ENCODE data around the gene KDM5B. TPM values are rescaled to one million over a fixed set of nuclear protein-coding genes. Genes with fewer than 3 reads are reported as not detected.

Gene KDM5B
- total and polyA plus RNA-seq, 2 experiments from 2014 or later, result 175 to 202 TPM

GRCh38 chr1:202812176-202813026 is 4.2 kb upstream of the KDM5B start (continued):
- TF ChIP-seq, protein P1, sequence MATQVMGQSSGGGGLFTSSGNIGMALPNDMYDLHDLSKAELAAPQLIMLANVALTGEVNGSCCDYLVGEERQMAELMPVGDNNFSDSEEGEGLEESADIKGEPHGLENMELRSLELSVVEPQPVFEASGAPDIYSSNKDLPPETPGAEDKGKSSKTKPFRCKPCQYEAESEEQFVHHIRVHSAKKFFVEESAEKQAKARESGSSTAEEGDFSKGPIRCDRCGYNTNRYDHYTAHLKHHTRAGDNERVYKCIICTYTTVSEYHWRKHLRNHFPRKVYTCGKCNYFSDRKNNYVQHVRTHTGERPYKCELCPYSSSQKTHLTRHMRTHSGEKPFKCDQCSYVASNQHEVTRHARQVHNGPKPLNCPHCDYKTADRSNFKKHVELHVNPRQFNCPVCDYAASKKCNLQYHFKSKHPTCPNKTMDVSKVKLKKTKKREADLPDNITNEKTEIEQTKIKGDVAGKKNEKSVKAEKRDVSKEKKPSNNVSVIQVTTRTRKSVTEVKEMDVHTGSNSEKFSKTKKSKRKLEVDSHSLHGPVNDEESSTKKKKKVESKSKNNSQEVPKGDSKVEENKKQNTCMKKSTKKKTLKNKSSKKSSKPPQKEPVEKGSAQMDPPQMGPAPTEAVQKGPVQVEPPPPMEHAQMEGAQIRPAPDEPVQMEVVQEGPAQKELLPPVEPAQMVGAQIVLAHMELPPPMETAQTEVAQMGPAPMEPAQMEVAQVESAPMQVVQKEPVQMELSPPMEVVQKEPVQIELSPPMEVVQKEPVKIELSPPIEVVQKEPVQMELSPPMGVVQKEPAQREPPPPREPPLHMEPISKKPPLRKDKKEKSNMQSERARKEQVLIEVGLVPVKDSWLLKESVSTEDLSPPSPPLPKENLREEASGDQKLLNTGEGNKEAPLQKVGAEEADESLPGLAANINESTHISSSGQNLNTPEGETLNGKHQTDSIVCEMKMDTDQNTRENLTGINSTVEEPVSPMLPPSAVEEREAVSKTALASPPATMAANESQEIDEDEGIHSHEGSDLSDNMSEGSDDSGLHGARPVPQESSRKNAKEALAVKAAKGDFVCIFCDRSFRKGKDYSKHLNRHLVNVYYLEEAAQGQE (IDR thresholded peaks at IDR 0.05; ENCODE audit: unreplicated experiment), result no peak
- no peak for TF ChIP-seq JUNB (IDR thresholded peaks at IDR 0.05; ENCODE audit: unreplicated experiment)
- TF ChIP-seq NANOG (IDR thresholded peaks at IDR 0.05; ENCODE audit: borderline replicate concordance), result no peak

DNA sequence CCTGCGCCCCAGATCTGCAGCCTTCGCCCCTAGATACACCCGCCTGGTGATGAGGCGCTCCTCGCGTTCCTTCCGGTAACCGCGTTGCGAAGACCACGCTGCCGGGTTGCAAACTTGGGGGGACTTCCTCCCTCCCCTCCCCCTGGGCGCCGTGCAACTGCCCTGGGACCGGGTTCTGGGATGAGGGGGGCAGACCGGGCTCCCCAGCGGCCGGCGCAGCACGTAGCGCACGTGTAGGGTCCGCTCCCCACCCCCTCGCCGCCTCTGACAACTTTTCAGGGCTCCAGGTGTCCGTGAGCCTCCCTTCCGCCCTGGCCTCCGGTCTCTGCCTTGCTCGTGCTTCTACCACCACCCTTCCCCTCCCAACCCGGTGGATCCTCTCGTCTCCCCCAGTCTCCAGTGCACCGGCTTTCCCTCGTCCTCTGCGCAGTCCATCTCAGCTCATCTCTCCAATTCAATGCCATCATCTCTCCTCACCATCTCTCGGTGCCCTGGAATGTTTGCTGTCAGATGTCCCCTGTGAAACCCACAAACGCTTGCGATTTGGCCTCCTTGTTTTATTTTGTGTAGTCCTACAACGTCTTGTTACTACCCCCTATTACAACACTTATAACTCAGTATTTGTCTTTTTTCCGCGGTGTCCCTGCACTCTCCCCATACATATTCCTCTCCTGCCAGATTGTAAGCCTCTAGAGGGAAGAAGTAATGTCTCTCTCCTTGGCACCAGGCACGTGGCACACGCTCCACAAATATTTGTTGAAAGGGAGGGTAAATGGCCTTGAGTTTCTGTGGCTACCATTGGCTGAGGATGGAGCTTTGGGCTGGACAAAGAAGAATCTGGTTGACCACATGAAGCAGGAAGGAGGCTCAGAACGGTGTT is 3.3 kb upstream of the KDM5B start:
- Mint-ChIP-seq H3K9me3 (no peaks in the 10 kb centered on the region), H3K27ac (peak overlapping the region; percentile 96), H3K27me3 (ENCODE audit: insufficient read depth, low read depth, poor library complexity) (peaks cover 15% of the 10 kb centered on the region), H3K4me1 (peaks cover 35% of the 10 kb centered on the region), H3K4me3 (peak overlapping the region; percentile 78), H3K36me3 (ENCODE audit: low read depth) (no peaks in the 10 kb centered on the region; the same call in 2 of the 3 replicates)
- Histone ChIP-seq H3K9me2 (ENCODE audit: insufficient read depth) (no peaks in the 10 kb centered on the region; the same call in 1 of the 2 replicates), H3K27ac (ENCODE audit: low read depth) (peak overlapping the region; percentile 84), H3K4me2 (peak overlapping the region; percentile 82), H3F3A (replicated peaks; ENCODE audit: low read depth) (peaks cover 8% of the 10 kb centered on the region; the same call in 1 of the 2 replicates), H3K36me3 (ENCODE audit: insufficient read depth) (no peaks in the 10 kb centered on the region), H3K27me3 (ENCODE audit: insufficient read depth) (peaks cover 18% of the 10 kb centered on the region), H2AFZ (peak overlapping the region; percentile 80), H4K20me1 (replicated peaks; ENCODE audit: insufficient read depth) (no peaks in the 10 kb centered on the region), H3K4me1 (ENCODE audit: insufficient read depth) (peaks cover 30% of the 10 kb centered on the region), H3K4me3 (peak overlapping the region; percentile 66), H3K79me2 (replicated peaks; ENCODE audit: insufficient read depth) (peaks cover 24% of the 10 kb centered on the region)
- peak; percentile 67 for DNase-seq (ENCODE audit: low spot score)
- TF ChIP-seq ZNF114 (CRISPR knock-in tag; IDR thresholded peaks at IDR 0.05) (no peak), CTCF (conservative IDR thresholded peaks at IDR 0.05; ENCODE audit: low read depth in 2 of 2) (no peak), CREB1 (CRISPR knock-in tag; IDR thresholded peaks at IDR 0.05; ENCODE audit: low read depth) (peak; percentile 6; the same call in 1 of the 2 replicates), JUNB (IDR thresholded peaks at IDR 0.05; ENCODE audit: unreplicated experiment) (no peak)
- TF ChIP-seq, protein P2, sequence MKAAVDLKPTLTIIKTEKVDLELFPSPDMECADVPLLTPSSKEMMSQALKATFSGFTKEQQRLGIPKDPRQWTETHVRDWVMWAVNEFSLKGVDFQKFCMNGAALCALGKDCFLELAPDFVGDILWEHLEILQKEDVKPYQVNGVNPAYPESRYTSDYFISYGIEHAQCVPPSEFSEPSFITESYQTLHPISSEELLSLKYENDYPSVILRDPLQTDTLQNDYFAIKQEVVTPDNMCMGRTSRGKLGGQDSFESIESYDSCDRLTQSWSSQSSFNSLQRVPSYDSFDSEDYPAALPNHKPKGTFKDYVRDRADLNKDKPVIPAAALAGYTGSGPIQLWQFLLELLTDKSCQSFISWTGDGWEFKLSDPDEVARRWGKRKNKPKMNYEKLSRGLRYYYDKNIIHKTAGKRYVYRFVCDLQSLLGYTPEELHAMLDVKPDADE (IDR thresholded peaks at IDR 0.05), result no peak
- ATAC-seq, result peak; percentile 5
